Vagina (tissue), 2 donors: ENCODE results near the gene RIOX2.

Experiments
- POLR2A ChIP-seq, 2 donors: fragments of 450-650 bp; IDR thresholded peaks; one replicate each; pipeline ENCODE4 v1.6.1; 2017; ENCODE audit warnings: antibody characterized with exemption in 2 of 2, mild to moderate bottlenecking in 2 of 2, moderate library complexity in 2 of 2
- POLR2AphosphoS5 ChIP-seq, 2 donors: sonication (generic); formaldehyde crosslinking; IDR thresholded peaks; one replicate each; pipeline ENCODE4 v1.9.0; 2017; ENCODE audit warnings: antibody characterized with exemption in 2 of 2, mild to moderate bottlenecking in 2 of 2, low read depth in 1 of 2; ENCODE audit not compliant: insufficient read depth in 1 of 2
- TF ChIP-seq, protein P1 (sequence below), 3 experiments: fragments of 450-650 bp in 2 of 3; fragments of 200-600 bp in 1 of 3; sonication (generic) in 1 of 3; IDR thresholded peaks; one replicate each; pipeline ENCODE4 v1.5.1; 2017 to 2019; ENCODE audit warnings: antibody characterized with exemption in 3 of 3, mild to moderate bottlenecking in 2 of 3, moderate library complexity in 2 of 3

DNA sequence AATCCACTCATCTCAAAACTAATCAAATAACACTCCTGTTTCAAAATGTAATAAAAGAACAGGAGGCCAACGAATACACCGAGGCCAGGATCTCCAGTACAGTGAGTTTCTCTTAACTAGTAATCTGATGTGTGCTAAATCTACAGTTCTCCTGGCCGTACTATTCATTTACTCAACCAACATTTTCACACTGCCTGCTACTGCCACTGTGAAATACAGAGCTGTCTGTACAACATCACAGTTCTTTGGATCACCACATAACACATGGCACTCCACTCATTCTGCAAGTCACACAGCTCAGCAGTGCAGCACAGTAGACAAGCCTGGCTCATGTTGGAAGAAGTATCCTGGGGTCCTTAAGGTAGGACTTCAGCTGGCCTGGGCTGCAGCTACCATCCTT, 21.9 kb downstream of the RIOX2 start:
- TF ChIP-seq, protein P1, sequence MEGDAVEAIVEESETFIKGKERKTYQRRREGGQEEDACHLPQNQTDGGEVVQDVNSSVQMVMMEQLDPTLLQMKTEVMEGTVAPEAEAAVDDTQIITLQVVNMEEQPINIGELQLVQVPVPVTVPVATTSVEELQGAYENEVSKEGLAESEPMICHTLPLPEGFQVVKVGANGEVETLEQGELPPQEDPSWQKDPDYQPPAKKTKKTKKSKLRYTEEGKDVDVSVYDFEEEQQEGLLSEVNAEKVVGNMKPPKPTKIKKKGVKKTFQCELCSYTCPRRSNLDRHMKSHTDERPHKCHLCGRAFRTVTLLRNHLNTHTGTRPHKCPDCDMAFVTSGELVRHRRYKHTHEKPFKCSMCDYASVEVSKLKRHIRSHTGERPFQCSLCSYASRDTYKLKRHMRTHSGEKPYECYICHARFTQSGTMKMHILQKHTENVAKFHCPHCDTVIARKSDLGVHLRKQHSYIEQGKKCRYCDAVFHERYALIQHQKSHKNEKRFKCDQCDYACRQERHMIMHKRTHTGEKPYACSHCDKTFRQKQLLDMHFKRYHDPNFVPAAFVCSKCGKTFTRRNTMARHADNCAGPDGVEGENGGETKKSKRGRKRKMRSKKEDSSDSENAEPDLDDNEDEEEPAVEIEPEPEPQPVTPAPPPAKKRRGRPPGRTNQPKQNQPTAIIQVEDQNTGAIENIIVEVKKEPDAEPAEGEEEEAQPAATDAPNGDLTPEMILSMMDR (IDR thresholded peaks at IDR 0.05), result no peak
- TF ChIP-seq POLR2AphosphoS5 (IDR thresholded peaks at IDR 0.05; ENCODE audit: insufficient read depth in 1 of 2, low read depth in 1 of 2) (no peak), POLR2A (IDR thresholded peaks at IDR 0.05) (no peak)
